Calu3 (cell line): ENCODE data around the gene EEF1G. TPM values are rescaled to one million over a fixed set of nuclear protein-coding genes. Genes with fewer than 3 reads are reported as not detected.
"Not testable (repeated sequence)": the region's sequence is repeated elsewhere in the genome, so short reads cannot be mapped to it uniquely, and the experiment has no call there.

ENCODE experiments used
- BruUV-seq: library from RNA; stranded (reverse); fragments of 400-500 nt; replicated peaks from 2 replicates; lab custom pipeline; 2021; lab: Mats Ljungman, UMichigan
- CTCF ChIA-PET: fragments of 300-600 bp; sonication (Branson Sonifier 250); formaldehyde crosslinking; loops from one replicate; lab custom pipeline; 2022; ENCODE audit warnings: antibody characterized with exemption; lab: Charles Lee
- DNase-seq: peaks from one replicate; pipeline ENCODE4 v3.0.0; 2022
- H3K27ac Mint-ChIP-seq: one replicate; pipeline ENCODE4 v1.8.0; 2022; ENCODE audit warnings: mixed read lengths; ENCODE audit not compliant: unreplicated experiment
- H3K27me3 Mint-ChIP-seq: one replicate; pipeline ENCODE4 v1.8.0; 2022; ENCODE audit warnings: mixed read lengths; ENCODE audit not compliant: unreplicated experiment
- H3K36me3 Mint-ChIP-seq: one replicate; pipeline ENCODE4 v1.8.0; 2022; ENCODE audit warnings: mild to moderate bottlenecking, moderate library complexity, mixed read lengths; ENCODE audit not compliant: insufficient read depth, unreplicated experiment
- H3K4me1 Mint-ChIP-seq: one replicate; pipeline ENCODE4 v1.8.0; 2022; ENCODE audit warnings: mild to moderate bottlenecking, low read depth, mixed read lengths; ENCODE audit not compliant: unreplicated experiment
- H3K4me3 Mint-ChIP-seq: one replicate; pipeline ENCODE4 v1.8.0; 2022; ENCODE audit warnings: mild to moderate bottlenecking, low read depth, moderate library complexity, mixed read lengths; ENCODE audit not compliant: unreplicated experiment
- H3K9me3 Mint-ChIP-seq: one replicate; pipeline ENCODE4 v1.8.0; 2022; ENCODE audit warnings: low read depth, mixed read lengths; ENCODE audit not compliant: unreplicated experiment
- intact Hi-C: fragments of 100-400 bp; cut with micrococcal nuclease; formaldehyde crosslinking; loops from one replicate; pipeline ENCODE4 v1.10.0; 2022; ENCODE audit not compliant: unreplicated experiment
- total RNA-seq: library from RNA; stranded (reverse); gene quantifications from 2 replicates; pipeline ENCODE4 v1.2.3, GENCODE V29; 2022
- TF ChIP-seq, protein P1 (sequence below): fragments of 200-600 bp; IDR thresholded peaks from one replicate; pipeline ENCODE4 v1.8.0; 2022; ENCODE audit warnings: antibody characterized with exemption; ENCODE audit not compliant: unreplicated experiment

EEF1G gene
- total RNA-seq, 1 experiment from 2014 or later, result 1,189 TPM

GRCh38 chr11:62554387-62555167 lies 19.1 kb downstream of the EEF1G start:
- Mint-ChIP-seq H3K4me3 (peak overlapping the region; percentile 54), H3K27ac (peak overlapping the region; percentile 98), H3K36me3 (peaks cover 77% of the 10 kb centered on the region), H3K27me3 (no peaks in the 10 kb centered on the region), H3K9me3 (no peaks in the 10 kb centered on the region), H3K4me1 (peaks cover 73% of the 10 kb centered on the region)
- BruUV-seq, result no TSS peak
- intact Hi-C loops, result no loop called here
- TF ChIP-seq, protein P1, sequence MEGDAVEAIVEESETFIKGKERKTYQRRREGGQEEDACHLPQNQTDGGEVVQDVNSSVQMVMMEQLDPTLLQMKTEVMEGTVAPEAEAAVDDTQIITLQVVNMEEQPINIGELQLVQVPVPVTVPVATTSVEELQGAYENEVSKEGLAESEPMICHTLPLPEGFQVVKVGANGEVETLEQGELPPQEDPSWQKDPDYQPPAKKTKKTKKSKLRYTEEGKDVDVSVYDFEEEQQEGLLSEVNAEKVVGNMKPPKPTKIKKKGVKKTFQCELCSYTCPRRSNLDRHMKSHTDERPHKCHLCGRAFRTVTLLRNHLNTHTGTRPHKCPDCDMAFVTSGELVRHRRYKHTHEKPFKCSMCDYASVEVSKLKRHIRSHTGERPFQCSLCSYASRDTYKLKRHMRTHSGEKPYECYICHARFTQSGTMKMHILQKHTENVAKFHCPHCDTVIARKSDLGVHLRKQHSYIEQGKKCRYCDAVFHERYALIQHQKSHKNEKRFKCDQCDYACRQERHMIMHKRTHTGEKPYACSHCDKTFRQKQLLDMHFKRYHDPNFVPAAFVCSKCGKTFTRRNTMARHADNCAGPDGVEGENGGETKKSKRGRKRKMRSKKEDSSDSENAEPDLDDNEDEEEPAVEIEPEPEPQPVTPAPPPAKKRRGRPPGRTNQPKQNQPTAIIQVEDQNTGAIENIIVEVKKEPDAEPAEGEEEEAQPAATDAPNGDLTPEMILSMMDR, result no peak
- CTCF ChIA-PET, result interaction anchor here (1.6 to 2.0 kb wide), 4 partner anchors 10 to 130 kb away, joined by 6 to 24 read pairs (median 12); no protein-coding TSS in a partner anchor
- no peak for DNase-seq

DNA sequence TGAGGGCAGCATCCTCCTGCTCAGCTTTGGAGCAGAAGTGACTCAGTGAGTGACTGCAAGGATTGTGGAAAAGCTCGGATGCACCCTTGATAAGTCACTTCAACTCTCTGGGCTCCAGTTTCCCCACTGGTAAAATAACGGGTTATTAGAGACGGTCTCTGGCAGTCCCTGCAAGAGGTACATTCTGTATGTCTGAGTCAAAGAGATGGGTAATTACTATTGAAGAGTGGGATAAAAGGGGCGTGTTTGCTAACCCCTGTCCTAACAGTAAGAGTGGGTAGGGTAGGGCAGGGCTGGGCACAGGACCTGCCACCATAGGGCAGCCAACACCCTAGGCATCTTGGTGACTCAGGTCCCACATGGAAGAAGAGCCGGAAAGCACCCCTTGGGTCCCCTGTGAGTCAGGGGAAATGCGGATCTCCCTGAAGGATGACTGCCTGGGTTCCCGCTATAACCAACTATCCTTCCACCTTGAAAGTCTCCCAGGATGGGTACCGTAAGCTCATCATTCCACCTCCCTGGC lies 19.8 kb downstream of the EEF1G start:
- intact Hi-C loops, result no loop called here
- H3K27ac Mint-ChIP-seq, result peak overlapping the region; percentile 98
- H3K4me3 Mint-ChIP-seq, result peak overlapping the region; percentile 54
- H3K27me3 Mint-ChIP-seq, result no peaks in the 10 kb centered on the region
- DNase-seq, result peak; percentile 44
- H3K9me3 Mint-ChIP-seq, result no peaks in the 10 kb centered on the region
- H3K36me3 Mint-ChIP-seq, result peaks cover 72% of the 10 kb centered on the region
- H3K4me1 Mint-ChIP-seq, result peaks cover 68% of the 10 kb centered on the region
- CTCF ChIA-PET, result interaction anchor here (1.6 to 2.0 kb wide), 4 partner anchors 10 to 129 kb away, joined by 4 to 24 read pairs (median 11); partner anchors contain the start of gene TUT1
- no TSS peak for BruUV-seq
- TF ChIP-seq, protein P1, result no peak

- Mint-ChIP-seq H3K27me3 (no peaks in the 10 kb centered on the region), H3K4me3 (peak overlapping the region; percentile 54), H3K9me3 (no peaks in the 10 kb centered on the region), H3K27ac (peak overlapping the region; percentile 98), H3K36me3 (peaks cover 72% of the 10 kb centered on the region), H3K4me1 (peaks cover 74% of the 10 kb centered on the region)
- peak; percentile 87 for DNase-seq
- CTCF ChIA-PET, result interaction anchor here (0.8 to 2.0 kb wide), 7 partner anchors 9 to 128 kb away, joined by 3 to 24 read pairs (median 4); partner anchors contain the start of genes INTS5 and TUT1
- TF ChIP-seq, protein P1, result no peak
- intact Hi-C loops, result no loop called here
- BruUV-seq, result TSS peak; percentile 75
These were observed 20.4 kb downstream of the EEF1G start for GRCh38 chr11:62553080-62553838.

DNA sequence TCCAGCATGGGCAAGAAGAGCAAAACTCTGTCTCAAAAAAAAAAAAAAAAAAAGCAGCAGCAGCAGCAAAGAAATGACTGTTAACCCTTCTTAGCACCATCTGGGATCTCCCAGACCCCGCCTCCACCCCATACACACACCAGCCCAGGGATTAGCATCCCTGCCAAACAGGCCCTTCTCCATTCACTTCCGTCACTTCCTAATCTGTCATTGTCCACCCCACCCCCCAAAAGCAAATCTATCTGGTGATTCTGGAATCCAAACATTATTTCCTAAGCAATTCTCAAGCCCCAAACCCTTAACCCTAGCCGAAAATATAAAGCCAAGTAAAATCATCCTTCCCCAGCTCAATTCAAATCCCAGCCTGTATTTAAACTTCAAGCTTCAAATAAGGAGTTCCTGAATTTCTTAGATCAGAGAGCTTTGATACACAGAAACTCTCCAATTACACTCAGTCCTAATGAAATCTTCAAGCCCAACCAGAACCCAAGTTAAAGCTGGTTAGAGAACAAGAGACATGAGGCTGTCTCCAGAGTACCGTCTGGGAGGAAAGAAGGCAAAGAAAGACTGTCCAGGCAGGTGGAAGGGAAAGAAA lies 21.1 kb downstream of the EEF1G start:
- intact Hi-C loops, result no loop called here
- H3K36me3 Mint-ChIP-seq, result peaks cover 72% of the 10 kb centered on the region

GRCh38 chr11:62550478-62550877 lies 23.2 kb downstream of the EEF1G start:
- H3K27ac Mint-ChIP-seq, result peak overlapping the region; percentile 98
- H3K27me3 Mint-ChIP-seq, intact Hi-C loops, H3K4me3 Mint-ChIP-seq, BruUV-seq, DNase-seq, H3K9me3 Mint-ChIP-seq: not testable (repeated sequence)
- H3K4me1 Mint-ChIP-seq, result peaks cover 65% of the 10 kb centered on the region
- CTCF ChIA-PET, result interaction anchor here (1.7 to 1.8 kb wide), 2 partner anchors 8 to 10 kb away, joined by 6 to 18 read pairs; no protein-coding TSS in a partner anchor
- H3K36me3 Mint-ChIP-seq, result peaks cover 72% of the 10 kb centered on the region

More for the DNA sequence above, 21.1 kb downstream of the EEF1G start:
- no TSS peak for BruUV-seq
- peak; percentile 39 for DNase-seq
- H3K4me3 Mint-ChIP-seq, result peak overlapping the region; percentile 54
- no peaks in the 10 kb centered on the region for H3K27me3 Mint-ChIP-seq
- H3K4me1 Mint-ChIP-seq, result peaks cover 80% of the 10 kb centered on the region
- CTCF ChIA-PET, result interaction anchor here (0.8 to 2.0 kb wide), 11 partner anchors 8 to 128 kb away, joined by 3 to 24 read pairs (median 4); partner anchors contain the start of genes EEF1G, INTS5 and TUT1
- peak overlapping the region; percentile 98 for H3K27ac Mint-ChIP-seq
- no peaks in the 10 kb centered on the region for H3K9me3 Mint-ChIP-seq
- TF ChIP-seq, protein P1, result no peak
